ENCODE measurements around the gene CTTNBP2NL. TPM values are rescaled to one million over a fixed set of nuclear protein-coding genes. Genes with fewer than 3 reads are reported as not detected.
"Not testable (repeated sequence)": the region's sequence is repeated elsewhere in the genome, so short reads cannot be mapped to it uniquely, and the experiment has no call there.

The CTTNBP2NL gene
- total and polyA plus RNA-seq, 8 donors, result 3.6 to 41.5 (median 13.7) TPM

DNA sequence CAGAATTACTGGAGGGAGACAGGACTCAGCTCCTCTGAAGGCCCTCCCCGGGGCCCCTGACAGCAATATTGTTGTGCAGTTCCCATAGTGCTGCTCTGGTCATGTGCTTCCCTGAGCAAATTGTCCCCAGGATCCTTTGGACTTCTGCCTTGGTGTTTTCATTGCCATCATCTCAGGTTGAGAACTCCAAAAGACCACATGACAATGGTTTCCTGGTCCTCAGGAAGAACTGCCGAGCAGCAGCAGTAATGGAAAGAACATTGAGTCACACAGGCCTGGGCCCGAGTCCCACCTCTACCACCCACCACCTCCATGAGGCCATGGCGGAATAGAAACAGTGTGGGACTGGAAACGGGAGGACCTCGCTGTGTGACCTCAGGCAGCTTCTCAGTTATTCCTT, 6.3 kb upstream of the CTTNBP2NL start:
- DNase-seq, result no peak
- H3K36me3 ChIP-seq, result no peaks in the 10 kb centered on the region
- WGBS, 5 donors, result 73 to 82% (median 79%) methylated on average over 4 to 6 of the region's 6 CpGs
- H3K4me3 ChIP-seq, result no peak overlapping the region
- H3K27me3 ChIP-seq, result no peaks in the 10 kb centered on the region
- peaks cover 4 to 37% (median 20%) of the 10 kb centered on the region in 4 donors for H3K4me1 ChIP-seq
- H3K27ac ChIP-seq, result peak overlapping the region in 2 of 5 donors; percentile 23 to 88
- TF ChIP-seq EP300 (IDR thresholded peaks at IDR 0.05) (no peak), POLR2AphosphoS5 (IDR thresholded peaks at IDR 0.05) (no peak), POLR2A (IDR thresholded peaks at IDR 0.05) (no peak)
- TF ChIP-seq, protein P1, sequence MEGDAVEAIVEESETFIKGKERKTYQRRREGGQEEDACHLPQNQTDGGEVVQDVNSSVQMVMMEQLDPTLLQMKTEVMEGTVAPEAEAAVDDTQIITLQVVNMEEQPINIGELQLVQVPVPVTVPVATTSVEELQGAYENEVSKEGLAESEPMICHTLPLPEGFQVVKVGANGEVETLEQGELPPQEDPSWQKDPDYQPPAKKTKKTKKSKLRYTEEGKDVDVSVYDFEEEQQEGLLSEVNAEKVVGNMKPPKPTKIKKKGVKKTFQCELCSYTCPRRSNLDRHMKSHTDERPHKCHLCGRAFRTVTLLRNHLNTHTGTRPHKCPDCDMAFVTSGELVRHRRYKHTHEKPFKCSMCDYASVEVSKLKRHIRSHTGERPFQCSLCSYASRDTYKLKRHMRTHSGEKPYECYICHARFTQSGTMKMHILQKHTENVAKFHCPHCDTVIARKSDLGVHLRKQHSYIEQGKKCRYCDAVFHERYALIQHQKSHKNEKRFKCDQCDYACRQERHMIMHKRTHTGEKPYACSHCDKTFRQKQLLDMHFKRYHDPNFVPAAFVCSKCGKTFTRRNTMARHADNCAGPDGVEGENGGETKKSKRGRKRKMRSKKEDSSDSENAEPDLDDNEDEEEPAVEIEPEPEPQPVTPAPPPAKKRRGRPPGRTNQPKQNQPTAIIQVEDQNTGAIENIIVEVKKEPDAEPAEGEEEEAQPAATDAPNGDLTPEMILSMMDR (IDR thresholded peaks at IDR 0.05), result no peak
- H3K9me3 ChIP-seq, result no peaks in the 10 kb centered on the region
- intact Hi-C loops (cut with DNase I; ENCODE audit: low total_unique reads), result loop anchor here (5.0 to 10.0 kb wide), 2 partner anchors 73 to 315 kb away; partner anchors contain the start of gene RHOC

DNA sequence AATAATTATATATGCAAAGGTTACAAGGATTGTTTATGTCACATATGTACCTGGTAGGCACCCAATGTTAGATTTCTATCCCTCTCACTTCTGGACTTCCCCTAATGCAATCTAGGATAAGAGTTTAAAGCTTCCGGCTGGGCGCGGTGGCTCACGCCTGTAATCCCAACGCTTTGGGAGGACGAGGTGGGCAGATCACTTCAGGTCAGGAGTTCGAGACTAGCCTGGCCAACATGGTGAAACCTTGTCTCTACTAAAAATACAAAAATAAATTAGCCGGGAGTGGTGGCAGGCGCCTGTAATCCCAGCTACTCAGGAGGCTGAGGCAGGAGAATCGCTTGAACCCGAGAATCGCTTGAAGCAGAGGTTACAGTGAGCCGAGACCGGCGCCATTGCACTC, 5.7 kb upstream of the CTTNBP2NL start:
- H3K9me3 ChIP-seq, H3K36me3 ChIP-seq, H3K27me3 ChIP-seq, DNase-seq: not testable (repeated sequence)
- H3K27ac ChIP-seq, result peak overlapping the region in 4 of 5 donors; percentile 70 to 88 (median 81)
- peaks cover 10 to 43% (median 27%) of the 10 kb centered on the region in 4 donors for H3K4me1 ChIP-seq
- WGBS, 5 donors, result 46 to 58% (median 54%) methylated on average over 15 of the region's 15 CpGs
- intact Hi-C loops (cut with DNase I; ENCODE audit: low total_unique reads), result loop anchor here (5.0 kb wide), 1 partner anchor 72 kb away; no protein-coding TSS in a partner anchor
- H3K4me3 ChIP-seq, result peak overlapping the region; percentile 31 to 39 (median 35)

DNA sequence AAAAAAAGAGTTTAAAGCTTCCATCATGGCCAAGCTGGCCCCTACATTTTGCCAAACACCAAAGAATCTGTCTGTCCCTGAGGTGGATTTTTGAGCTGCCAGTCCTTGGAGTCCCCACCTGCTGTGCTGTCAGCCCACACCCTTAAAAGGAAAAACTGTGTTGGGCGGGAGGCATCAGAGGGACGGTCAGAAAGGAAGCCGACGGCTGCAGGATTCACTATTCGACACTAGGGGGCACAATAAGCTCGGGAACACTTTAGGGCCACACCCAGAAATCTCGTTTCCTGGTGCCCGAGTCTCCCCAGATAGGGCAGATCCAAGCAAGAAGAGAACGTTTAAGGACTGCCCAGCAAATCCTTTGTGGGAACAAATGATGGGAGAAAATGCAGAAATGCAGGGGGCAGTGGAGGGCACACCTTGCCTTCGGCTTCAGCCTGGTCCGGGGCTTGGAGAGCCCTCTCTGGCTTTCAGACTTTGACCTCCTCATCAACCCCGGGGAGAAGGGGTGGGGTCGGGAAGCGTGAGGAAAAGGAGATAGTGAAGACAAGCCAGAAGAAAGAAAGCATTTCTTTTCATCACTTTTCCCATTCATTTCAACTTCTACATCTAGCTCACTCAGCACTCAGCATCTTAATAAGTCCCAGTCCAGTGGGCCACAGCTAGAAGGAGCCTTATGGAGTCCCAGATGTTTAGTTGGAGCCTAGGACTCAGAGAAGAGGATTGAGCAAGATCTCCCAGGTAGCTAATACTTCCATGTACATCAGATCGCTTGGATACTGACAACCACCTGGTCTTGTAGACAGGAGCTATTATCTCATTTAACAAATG, 5.0 kb upstream of the CTTNBP2NL start:
- intact Hi-C loops (cut with DNase I; ENCODE audit: low total_unique reads), result loop anchor here (5.0 kb wide), 1 partner anchor 71 kb away; no protein-coding TSS in a partner anchor
- DNase-seq, result peak; percentile 91 to 96
- WGBS, 5 donors, result 4 to 6% (median 5%) methylated on average over 15 of the region's 15 CpGs
- peaks cover 13 to 48% (median 30%) of the 10 kb centered on the region in 4 donors for H3K4me1 ChIP-seq
- peak overlapping the region; percentile 31 to 39 (median 35) for H3K4me3 ChIP-seq
- no peaks in the 10 kb centered on the region for H3K27me3 ChIP-seq
- no peaks in the 10 kb centered on the region for H3K9me3 ChIP-seq
- H3K36me3 ChIP-seq, result no peaks in the 10 kb centered on the region
- H3K27ac ChIP-seq, result peak overlapping the region; percentile 70 to 88 (median 81)
- TF ChIP-seq, protein P1 (IDR thresholded peaks at IDR 0.05), result peak in 6 of 7 experiments; percentile 15 to 96 (median 92)
- TF ChIP-seq POLR2A (IDR thresholded peaks at IDR 0.05) (no peak), EP300 (IDR thresholded peaks at IDR 0.05) (no peak), POLR2AphosphoS5 (IDR thresholded peaks at IDR 0.05) (peak; percentile 33 to 84 (median 36))

DNA sequence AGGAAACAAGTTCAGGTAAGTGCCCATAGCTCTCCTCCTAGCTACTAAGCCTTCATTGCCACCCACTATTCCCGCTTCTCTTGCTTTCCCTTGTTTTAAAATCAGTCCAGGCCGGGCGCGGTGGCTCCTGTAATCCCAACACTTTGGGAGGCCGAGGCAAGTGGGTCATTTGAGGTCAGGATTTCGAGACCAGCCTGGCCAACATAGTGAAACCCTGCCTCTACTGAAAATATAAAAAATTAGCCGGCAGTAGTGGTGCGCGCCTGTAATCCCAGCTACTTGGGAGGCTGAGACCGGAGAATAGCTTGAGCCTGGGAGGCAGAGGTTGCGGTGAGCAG, 4.4 kb upstream of the CTTNBP2NL start:
- Histone ChIP-seq H3K9me3 (no peaks in the 10 kb centered on the region), H3K27me3 (no peaks in the 10 kb centered on the region), H3K36me3 (no peaks in the 10 kb centered on the region), H3K4me1 (peaks cover 15 to 49% (median 32%) of the 10 kb centered on the region in 4 donors), H3K4me3 (peak overlapping the region; percentile 31 to 39 (median 35)), H3K27ac (peak overlapping the region; percentile 70 to 88 (median 81))
- no peak for DNase-seq
- TF ChIP-seq POLR2AphosphoS5 (IDR thresholded peaks at IDR 0.05) (no peak), EP300 (IDR thresholded peaks at IDR 0.05) (no peak), POLR2A (IDR thresholded peaks at IDR 0.05) (no peak)
- intact Hi-C loops (cut with DNase I; ENCODE audit: low total_unique reads), result loop anchor here (5.0 kb wide), 1 partner anchor 71 kb away; no protein-coding TSS in a partner anchor
- 87 to 92% (median 89%) methylated on average over 11 of the region's 11 CpGs for WGBS, 5 donors

DNA sequence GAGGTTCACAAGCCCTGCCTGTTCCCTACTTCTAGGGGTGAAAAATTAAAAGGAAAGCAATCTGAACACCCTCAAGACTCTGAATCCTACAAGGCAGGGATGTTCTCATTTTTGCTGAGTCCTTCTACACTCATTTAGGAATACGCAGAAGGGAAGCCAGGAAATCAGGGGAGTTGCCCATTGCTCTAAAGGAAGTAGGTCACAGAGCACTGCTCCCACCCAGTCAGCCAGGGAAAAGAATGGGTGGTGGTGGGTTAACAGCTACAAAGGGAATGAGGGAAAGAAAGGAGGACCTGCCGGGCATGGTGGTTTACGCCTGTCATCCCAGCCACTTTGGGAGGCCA, 2.4 kb upstream of the CTTNBP2NL start:
- H3K27ac ChIP-seq, result peak overlapping the region; percentile 83 to 97 (median 91)
- H3K4me1 ChIP-seq, result peaks cover 31 to 70% (median 47%) of the 10 kb centered on the region in 4 donors
- H3K27me3 ChIP-seq, result no peaks in the 10 kb centered on the region
- no peak for TF ChIP-seq POLR2A (IDR thresholded peaks at IDR 0.05)
- peak in 2 of 3 donors; percentile 30 to 34 for TF ChIP-seq POLR2AphosphoS5 (IDR thresholded peaks at IDR 0.05)
- WGBS, 5 donors, result 53 to 67% (median 62%) methylated on average over 3 of the region's 3 CpGs
- H3K36me3 ChIP-seq, result no peaks in the 10 kb centered on the region
- H3K9me3 ChIP-seq, result no peaks in the 10 kb centered on the region
- H3K4me3 ChIP-seq, result no peak overlapping the region
- peak in 1 of 2 donors; percentile 57 for DNase-seq
- intact Hi-C loops (cut with DNase I; ENCODE audit: low total_unique reads), result loop anchor here (5.0 kb wide), 1 partner anchor 69 kb away; no protein-coding TSS in a partner anchor

Data from stomach (tissue), 9 donors.